Fibroblast of mammary gland (primary cell): ENCODE data around the gene RGL2.

Experiments
- DNase-seq: peaks from one replicate; pipeline ENCODE4 v3.0.0-alpha.2; 2010; ENCODE audit warnings: low read depth
- H3K4me3 ChIP-seq: 2 replicates; pipeline ENCODE4 v1.5.1; 2011; ENCODE audit warnings: low read depth, mild to moderate bottlenecking, low read length, moderate library complexity; ENCODE audit not compliant: control insufficient read depth
- CTCF ChIP-seq: conservative IDR thresholded peaks from 2 replicates; pipeline ENCODE4 v1.5.1; 2011; ENCODE audit warnings: low read depth, low read length, inconsistent platforms; ENCODE audit not compliant: control insufficient read depth, insufficient read depth

Gene RGL2

GRCh38 chr6:33297956-33298772 lies 578 bp downstream of the RGL2 start:
- TF ChIP-seq CTCF = no peak

GRCh38 chr6:33297406-33297955 lies 1.3 kb downstream of the RGL2 start:
- no peak for TF ChIP-seq CTCF
- no peak for DNase-seq
- H3K4me3 ChIP-seq = peak overlapping the region; percentile 91

More at GRCh38 chr6:33297956-33298772, 578 bp downstream of the RGL2 start:
- H3K4me3 ChIP-seq = peak overlapping the region; percentile 91
- DNase-seq = peak; percentile 80

- no peak for TF ChIP-seq CTCF
- no peak for DNase-seq
- H3K4me3 ChIP-seq = no peak overlapping the region
Observed at GRCh38 chr6:33296797-33297405, 1.8 kb downstream of the RGL2 start.

DNA sequence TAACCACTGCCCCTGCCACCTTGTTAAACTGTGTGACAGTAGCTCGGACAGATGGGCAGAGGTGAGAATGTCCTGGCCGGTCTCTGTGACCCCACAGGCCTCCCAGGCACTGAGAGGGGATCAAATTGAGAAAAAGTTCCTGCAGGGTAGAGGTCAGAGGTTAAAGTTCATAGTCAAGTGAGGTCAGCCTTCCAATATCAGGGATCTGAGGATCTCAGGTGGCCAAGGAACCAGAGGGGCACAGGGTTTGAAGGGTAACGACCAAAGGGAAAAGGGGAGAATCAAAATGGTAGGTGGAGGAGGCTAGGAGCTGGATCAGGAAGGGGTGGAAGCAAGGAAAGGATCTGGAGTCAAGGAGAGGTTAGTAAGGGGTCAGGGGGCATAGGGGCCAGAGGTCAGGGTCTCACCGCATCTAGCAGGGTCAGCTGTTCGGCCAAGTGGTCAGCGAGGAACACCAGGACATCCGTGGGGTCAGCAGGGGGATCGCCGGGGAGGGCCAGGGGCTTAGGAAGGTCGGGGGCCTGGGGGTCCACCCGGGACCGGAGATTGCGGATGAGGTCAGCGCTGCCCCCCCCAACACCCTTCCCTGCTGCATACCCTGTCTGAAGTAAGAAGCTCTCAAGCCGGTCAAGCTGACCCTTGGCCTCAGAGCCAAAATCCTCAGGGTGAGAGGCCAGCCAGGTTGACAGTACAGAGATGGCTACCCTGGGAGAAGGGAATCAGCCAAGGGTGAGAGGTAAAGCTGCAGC lies 2.9 kb downstream of the RGL2 start:
- DNase-seq = no peak
- no peak overlapping the region for H3K4me3 ChIP-seq
- TF ChIP-seq CTCF = no peak

DNA sequence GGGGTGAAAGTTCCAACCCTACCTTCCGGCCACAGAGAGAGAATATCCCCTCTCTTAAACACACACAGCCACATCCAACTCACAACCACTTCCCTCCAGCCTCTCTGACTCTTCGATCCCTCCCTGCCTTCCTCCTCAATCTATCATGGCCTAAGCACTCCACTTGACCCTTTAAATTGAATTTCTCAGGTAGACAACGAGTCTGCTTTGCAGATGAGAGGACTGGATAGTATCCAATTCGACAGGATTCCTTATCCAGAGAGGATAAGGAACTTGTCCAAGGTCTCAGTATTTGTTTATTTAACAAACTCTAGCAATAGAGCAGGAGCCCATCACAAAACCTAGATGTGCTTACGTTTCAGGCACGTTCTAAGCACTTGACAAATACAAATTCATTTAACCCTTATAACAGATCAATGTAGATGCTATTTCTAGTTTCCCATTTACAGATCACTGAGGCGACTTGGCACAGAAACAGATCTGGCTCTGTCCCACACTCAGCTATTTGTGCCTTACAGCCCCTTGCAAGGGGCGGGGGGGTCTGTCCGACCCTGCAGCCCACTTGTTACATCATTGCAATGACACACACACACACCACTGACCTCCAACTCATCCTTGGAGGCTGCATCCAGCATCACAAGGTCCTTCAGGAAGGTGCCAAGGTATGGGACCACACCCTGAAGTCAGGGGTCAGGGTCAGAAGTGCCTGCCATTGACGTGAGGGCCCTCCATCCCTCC lies 4.5 kb downstream of the RGL2 start:
- no peak for DNase-seq
- no peak overlapping the region for H3K4me3 ChIP-seq
- no peak for TF ChIP-seq CTCF

DNA sequence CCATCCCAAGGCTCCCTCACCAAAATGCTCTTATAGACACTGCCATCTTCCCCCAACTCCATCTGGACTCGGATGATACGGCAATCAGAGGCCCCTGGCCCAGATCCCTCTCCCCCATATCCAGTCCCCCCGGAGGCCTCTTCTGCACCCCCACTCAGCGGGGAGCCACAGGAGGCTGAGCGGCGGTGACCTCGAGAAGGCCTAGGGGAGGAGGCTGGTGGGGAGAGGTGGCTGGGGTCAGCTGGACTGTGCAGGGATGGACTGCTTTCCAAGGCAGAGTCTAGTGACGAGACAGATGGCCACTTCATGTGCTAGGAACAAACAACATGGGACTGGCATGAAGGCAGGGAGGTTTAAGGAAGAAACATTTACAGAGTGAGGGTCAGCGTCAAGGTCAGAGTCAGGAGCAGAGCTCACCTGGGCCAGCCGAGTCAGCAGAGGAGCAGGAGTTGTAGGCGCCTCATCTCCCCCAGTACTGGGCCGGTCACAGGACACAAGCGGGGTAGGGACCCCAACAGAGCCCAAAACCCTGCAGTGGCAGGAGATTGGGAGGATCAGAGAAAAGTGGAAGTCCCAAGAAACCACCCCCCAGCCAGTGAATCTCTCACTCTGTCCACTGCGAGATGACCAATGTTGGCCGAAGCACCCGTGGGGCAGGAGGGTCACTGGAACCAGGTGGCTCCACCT lies 5.6 kb downstream of the RGL2 start:
- no peak overlapping the region for H3K4me3 ChIP-seq
- no peak for TF ChIP-seq CTCF
- no peak for DNase-seq
